Adipose tissue (tissue), 3 donors: ENCODE data around the gene DDX20. TPM values are rescaled to one million over a fixed set of nuclear protein-coding genes. Genes with fewer than 3 reads are reported as not detected.
"Not testable (repeated sequence)": the region's sequence is repeated elsewhere in the genome, so short reads cannot be mapped to it uniquely, and the experiment has no call there.

Experiments used
- H3K27ac ChIP-seq: one replicate; pipeline ENCODE4 v1.5.1; 2013; ENCODE audit warnings: low read depth, low read length
- WGBS, 3 donors: extraction: QIAGEN DNeasy Blood & Tissue Kit; methylation state at CpG; one replicate each; pipeline ENCODE4 v1.1.7; 2013; 5-methylcytosine and 5-hydroxymethylcytosine counted together
- polyA plus RNA-seq, 3 donors: library from polyadenylated mRNA; stranded (reverse); fragments of 200-250 nt; gene quantifications; one replicate each; pipeline ENCODE4 v1.2.3, GENCODE V29; 2013
- donor health status: healthy with polysubstance abuse.
- donor health status: Bipolar disorder and iron deficiency.
- donor health status: healthy.

The DDX20 gene
- polyA plus RNA-seq, 3 donors = 2.5 to 5.3 (median 3.6) TPM

DNA sequence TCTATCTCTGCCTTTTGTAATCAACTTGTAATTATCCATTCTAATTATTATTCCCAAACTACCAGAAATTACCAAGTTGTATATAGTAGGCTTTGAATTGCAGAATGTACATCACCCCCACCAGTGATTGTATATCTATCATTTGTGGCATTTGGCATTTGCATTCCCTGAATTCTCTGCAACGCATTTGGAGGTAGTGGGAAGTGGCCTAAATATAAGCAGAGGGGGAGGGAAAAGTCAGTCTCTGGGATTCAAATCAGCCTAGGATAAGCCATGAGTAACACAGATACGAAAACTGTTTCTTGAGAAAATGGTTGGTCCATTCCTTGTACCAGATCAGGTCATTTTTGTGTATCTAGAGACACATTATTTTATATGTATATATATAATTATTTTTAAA is 20.7 kb downstream of the DDX20 start:
- WGBS, 3 donors = 82 to 84% (median 83%) methylated on average over 2 of the region's 2 CpGs
- no peak overlapping the region for H3K27ac ChIP-seq

DNA sequence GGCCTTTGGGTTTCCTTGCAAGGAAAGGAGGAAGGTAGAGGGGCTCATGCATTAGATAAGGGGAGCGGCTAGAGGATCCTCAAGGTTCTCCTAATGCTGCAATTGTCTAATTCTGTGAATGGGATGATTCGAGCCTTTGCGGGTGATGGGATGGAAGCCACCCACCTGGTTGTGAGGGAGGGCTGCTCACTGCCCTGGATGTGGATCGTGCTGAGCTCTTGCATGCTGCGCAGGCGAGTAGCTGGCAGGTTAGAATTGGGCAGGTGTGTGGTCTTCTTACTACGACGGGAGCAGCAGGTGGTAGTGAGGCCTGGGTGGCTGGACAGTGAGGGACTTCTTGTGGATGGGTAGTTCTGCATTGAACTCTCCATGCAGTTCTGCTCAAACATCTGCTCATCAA is 21.2 kb downstream of the DDX20 start:
- 92 to 93% (median 93%) methylated on average over 8 of the region's 8 CpGs for WGBS, 3 donors
- H3K27ac ChIP-seq = no peak overlapping the region

DNA sequence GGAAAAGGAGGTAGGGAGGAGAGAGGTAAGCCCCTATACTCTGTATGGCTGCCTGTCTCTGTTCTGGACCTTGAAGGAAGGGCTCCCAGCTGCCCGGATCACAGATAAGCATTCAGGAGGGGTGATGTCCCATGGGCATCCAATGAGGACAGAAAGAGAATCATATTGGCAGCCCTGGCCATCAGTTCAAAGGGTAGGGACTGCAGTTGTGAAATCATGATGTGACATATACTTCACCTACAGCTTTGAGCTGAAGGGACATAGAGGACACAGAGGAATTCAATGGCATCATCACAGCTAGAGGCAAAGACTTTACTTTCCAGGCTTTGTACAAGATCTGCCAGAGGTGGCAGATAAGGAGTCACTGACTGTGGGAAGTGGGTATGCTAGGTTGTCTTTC is 21.6 kb downstream of the DDX20 start:
- 67 to 92% (median 73%) methylated on average over 1 of the region's 1 CpG for WGBS, 3 donors
- no peak overlapping the region for H3K27ac ChIP-seq

DNA sequence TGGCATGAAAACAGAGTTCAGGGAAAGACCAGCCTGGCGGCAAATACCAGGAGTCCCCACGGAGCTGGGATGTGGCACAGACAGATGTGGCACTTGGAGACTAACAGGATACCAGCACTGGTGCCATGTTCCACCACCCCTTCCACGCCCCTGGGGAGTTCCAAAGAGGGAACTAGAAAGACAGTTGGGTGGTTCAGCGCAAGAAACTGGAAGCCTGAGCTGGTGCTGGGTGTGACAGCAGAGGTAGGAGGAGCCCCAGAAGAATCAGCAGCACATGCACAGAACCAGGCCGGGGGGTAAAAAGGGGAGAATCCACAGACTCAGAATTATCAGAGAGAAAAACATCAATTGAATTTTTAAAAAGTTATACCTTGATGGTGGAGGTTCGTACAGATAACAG is 22.4 kb downstream of the DDX20 start:
- WGBS, 3 donors = 88 to 92% (median 91%) methylated on average over 6 of the region's 6 CpGs
- H3K27ac ChIP-seq = no peak overlapping the region

DNA sequence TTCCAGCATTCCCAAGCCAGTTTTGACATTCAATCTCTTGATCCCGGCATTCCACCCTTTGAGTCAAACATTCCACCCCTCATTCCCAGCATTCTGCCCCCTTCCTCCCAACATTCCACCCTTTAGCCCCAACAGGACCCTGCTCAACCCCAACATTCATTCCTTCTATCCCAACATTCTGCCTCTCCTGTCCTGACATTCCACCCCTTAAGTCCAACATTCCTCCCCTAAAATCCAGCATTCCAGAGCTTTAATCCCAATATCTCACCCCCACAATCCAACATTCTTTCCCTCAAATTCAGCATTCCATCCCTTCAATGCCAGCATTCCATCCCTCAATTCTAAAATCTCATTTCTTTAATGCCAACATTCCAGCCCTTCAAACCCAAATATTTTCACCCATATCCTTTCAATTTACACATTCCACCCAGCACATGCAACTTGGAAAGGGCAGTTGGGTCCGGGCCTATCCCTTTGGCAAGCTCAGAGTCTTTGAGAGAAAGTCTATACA is 22.9 kb downstream of the DDX20 start:
- WGBS, 3 donors = 68 to 84% (median 73%) methylated on average over 2 of the region's 2 CpGs
- H3K27ac ChIP-seq = no peak overlapping the region

DNA sequence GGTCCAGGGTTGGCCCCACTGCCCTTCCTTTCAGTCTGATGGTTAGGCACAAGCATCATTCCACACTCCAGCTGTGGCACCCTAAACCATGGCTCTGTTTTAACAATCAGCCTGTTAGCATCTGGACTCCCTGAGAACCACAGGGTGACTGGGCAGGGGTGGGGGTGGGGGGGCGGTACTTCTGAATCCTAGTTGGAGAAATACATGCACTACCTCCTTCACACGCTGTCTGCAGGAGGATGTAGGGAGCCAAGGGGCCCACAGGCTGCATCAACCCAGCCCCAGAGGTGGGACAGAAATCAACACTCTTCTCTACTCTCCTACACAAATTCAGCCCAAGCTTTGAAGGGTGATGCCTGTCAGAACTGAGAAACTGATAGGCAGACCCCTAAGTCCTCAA is 23.8 kb downstream of the DDX20 start:
- WGBS, 3 donors = 89 to 94% (median 92%) methylated on average over 2 of the region's 2 CpGs

DNA sequence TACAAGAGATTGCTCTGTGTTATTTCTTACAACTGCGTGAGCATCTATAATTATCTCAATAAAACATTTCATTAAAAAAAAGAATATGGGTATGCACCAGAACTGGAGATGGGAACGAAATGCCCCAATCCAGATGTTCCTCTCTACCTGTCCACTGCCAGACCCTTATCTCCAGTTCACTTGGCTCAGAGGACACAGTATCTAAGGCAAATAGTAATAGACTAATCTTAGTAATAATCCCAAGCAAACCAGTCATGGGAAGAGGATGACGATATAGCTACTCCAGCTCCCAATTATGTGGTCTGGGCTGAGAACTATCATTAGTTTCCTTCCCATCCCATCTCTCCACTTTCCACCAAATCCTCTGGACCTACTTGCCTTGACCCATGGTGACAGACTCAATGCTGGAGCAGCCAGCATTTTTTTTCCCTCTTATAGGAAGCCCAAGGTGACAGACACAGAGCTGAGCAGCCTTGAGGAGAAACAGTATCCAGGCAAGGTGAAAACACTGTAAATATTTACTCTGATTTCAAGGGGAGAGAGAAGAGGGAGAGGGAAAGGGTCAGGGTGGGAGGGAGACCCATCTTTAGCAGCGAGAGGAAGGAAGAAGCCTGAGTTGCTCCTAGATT is 28.7 kb downstream of the DDX20 start:
- no peak overlapping the region for H3K27ac ChIP-seq
- 38 to 86% (median 84%) methylated on average over 4 of the region's 4 CpGs for WGBS, 3 donors

More for the DNA sequence above, 23.8 kb downstream of the DDX20 start:
- no peak overlapping the region for H3K27ac ChIP-seq

DNA sequence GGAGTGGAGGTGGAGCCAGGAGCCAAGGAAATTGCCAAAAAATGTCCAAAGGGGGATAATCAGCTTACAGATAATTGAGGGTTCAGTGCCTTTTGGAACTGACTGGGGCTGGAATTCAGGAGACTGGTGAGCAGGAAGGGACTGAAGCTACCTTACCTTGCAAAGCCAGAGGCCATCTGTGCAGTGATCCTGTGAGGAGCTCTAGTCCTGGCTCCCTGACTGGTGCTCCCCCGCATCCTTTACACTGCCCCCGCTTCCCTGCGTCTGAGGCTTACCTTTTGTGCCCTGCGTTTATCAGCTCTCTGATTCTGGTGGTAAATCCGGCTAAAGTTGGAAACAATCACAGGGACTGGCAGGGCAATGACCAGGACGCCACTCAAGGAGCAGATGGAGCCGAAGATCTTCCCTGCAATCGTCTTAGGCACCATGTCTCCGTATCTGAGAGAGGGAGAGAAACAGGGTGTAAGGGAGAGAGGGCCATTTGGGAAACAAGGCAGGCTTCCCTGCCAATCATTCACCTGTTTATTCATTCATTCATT is 31.0 kb downstream of the DDX20 start:
- 88 to 94% (median 90%) methylated on average over 9 of the region's 9 CpGs for WGBS, 3 donors

DNA sequence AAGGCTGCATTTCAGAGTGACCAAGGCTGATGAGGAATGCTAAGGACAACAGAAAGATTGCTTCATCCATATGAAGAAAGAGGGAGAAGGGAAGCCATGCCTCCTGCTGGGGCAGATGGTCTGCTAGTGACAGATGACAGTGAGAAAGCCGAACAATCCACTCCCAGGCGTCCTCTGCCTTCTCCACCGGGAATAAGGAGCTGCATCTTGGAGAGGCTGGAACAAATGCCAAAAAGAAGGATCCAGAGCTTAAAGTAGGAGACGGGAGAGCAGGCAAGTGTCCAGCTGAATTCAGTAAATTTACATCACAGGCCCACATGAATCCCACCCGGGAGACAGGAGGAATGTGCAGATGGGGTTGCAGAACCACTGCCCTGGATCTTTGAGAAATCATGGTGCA is 33.4 kb downstream of the DDX20 start:
- no peak overlapping the region for H3K27ac ChIP-seq
- 50 to 76% (median 51%) methylated on average over 5 of the region's 5 CpGs for WGBS, 3 donors

More for the DNA sequence above, 31.0 kb downstream of the DDX20 start:
- no peak overlapping the region for H3K27ac ChIP-seq

DNA sequence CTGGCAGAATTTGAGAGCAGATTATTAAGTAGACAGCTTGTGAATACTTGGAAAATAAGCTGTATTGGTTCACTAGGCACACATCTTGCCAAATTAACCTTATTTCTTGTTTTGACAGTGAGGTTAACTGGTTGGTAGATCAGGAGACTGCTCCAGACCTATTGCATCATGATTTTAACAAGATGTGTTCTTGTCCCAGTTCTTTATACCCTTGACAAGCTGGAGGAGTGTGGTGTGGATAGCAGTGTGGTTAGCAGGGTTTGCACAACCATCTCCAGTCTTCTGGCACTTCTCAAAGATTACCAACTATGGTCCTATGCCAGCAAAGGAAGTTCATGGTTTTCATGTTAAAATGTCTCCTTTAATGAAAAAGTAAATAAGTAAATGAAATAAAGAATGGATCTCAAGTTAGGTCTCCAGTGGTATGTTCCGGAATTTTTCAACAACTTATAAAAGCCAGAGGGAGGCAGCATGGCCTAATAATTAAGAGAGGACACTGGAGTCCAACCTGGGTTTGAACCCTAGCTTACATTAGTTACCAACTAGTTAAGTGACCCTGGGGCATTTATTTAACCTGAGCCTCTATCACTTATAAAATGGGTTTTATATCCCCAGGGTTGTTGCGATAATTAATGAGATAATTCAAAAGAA is 34.1 kb downstream of the DDX20 start:
- no peak overlapping the region for H3K27ac ChIP-seq
- 77 to 84% (median 78%) methylated on average over 2 of the region's 2 CpGs for WGBS, 3 donors

DNA sequence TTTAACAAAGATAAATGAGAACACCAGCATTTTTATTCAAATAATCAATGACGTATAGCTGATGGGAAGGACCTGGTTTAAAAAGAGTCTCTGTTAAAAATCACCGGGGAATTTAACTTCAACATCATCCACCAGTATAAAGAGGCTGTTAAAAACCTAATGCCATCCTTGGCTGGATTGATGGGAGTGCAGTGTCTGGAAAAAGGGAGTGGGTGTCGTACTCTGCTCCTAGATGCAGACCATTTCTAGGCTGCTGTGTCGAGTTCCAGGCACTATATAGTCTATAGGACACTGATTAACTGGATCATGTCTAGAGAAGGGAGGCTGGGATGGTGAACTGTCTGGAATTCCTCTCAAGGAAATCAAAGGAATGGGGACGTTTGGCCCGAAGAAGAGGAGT is 36.1 kb downstream of the DDX20 start:
- H3K27ac ChIP-seq = no peak overlapping the region
- WGBS, 3 donors = 79 to 83% (median 83%) methylated on average over 6 of the region's 6 CpGs

DNA sequence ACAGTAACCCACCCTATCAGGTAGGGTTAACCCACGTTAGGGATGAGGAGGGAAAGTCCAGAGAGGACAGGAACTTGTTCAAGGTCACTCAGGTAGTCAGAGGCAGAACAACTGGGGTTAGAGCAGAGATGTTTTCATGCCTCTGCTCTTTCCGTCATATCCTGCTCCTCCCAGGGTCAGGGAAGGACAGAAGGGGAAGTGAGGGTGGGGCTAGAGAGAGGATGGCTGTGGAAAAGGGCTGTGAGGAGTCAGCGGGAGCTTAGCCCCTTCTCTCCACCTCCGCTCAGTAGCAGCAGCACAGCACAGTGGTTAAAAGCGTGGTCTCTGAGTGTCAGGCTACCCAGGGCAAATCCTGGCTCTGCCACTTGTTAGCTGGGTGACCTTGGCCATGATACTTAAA is 36.5 kb downstream of the DDX20 start:
- WGBS, 3 donors = 46 to 51% (median 51%) methylated on average over 5 of the region's 5 CpGs
- no peak overlapping the region for H3K27ac ChIP-seq

DNA sequence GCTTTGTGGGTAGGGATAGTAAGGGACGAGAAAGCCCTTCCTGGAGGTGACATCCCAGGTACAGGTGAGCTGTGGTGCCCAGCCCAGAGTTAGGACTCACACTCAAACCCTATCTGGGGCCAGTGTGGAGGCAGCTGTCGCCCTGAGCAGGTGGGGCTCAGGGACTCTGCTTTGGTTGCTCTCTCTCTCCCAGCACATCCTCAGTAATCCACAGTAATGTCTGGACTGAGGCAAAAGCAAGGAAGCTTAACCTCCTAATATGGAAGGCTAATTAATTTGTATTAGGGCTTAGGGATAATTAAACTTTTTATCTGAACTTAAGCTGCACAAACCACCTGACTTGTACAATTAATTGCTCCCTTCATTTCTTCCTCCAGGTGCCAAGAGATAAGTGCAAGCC is 38.2 kb downstream of the DDX20 start:
- H3K27ac ChIP-seq = no peak overlapping the region
- 43 to 62% (median 61%) methylated on average over 2 of the region's 2 CpGs for WGBS, 3 donors

DNA sequence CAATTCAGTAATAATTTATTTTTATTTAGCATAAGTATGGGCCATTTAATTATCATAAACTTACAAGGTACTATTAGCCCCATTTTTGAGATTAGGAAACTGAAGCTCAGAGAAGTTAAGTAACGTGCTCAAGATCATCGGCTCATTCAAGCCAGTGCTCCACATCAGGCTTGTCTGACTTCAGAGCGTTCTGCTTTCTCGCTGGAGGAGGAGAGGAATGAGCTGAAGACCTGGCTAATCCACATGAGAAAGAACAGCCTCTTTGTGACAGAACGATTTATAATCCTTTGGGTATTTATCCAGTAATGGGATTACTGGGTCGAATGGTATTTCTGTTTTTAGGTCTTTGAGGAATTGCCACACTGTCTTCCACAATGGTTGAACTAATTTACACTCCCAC is 39.7 kb downstream of the DDX20 start:
- WGBS, 3 donors = 76 to 84% (median 81%) methylated on average over 6 of the region's 6 CpGs
- no peak overlapping the region for H3K27ac ChIP-seq

DNA sequence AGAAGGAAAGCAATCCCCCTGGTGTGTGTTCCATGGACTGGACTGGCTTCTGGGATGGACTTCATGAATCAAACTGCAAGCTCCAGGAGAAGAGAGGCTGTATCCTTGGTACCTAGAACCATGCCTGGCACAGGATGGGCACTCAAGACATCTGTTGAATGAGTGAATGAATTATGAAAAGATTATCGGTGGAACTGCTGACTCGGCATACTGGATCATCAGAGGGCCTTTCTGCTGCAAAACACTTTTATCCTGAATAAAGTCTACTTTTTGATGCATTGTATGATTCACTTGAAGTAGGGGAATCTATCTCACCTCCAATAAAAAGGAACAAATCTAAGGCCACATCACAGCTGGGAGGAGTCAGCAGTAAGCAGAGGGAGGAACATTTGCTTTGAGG is 42.9 kb downstream of the DDX20 start:
- WGBS, 3 donors = 90 to 98% (median 93%) methylated on average over 2 of the region's 2 CpGs
- no peak overlapping the region for H3K27ac ChIP-seq

DNA sequence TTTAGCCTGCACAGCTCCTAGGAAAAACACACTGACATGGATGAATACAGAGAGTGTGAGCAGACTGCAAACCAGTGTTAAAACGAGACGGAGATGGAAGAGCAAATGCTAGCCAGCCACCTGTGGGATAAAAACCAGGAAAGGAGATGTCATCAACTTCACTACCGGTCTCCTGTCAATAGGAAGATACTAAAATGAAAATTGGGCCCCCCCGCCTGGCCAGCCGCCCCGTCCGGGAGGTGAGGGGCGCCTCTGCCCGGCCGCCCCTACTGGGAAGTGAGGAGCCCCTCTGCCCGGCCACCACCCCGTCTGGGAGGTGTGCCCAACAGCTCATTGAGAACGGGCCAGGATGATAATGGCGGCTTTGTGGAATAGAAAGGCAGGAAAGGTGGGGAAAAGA is 44.0 kb downstream of the DDX20 start:
- 92 to 94% (median 92%) methylated on average over 10 to 12 of the region's 14 CpGs for WGBS, 3 donors
- H3K27ac ChIP-seq = not testable (repeated sequence)

DNA sequence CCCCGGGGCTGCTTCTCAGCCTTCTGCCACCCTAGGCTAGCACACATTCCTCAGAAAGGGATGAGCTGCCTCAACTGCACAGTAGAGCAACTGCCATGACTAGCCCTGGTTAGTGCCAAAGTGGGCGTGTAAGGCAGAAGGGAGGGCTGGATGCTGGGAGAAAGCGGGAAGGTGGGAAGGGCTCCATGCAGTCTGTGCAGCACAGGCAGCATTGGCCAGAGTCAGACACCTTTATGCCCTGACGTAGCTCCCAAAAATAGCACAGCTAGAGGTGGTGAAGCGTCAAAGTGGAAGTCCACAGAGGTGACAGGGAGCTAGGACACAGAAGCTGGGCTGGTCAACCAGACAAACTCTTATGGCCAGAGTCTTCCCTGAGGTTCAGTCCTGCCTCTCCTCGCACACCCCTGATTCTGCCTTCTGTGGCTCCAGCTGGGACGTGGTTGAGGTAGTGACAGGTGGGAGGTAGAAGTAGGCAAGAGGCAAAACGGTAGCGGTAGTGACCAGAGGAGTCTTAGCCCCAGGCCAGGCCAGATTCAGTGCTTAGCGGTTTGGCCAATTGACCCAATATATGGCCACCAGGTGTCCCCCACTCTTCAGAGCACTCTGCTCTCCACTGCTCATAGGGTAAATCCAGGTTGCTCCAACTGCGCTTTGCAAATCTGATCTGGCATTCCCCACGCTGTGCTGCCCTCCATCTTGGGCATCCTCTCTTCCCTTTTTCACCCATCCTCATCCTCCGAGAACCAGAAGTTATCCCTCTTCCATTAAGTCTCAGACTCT is 45.6 kb downstream of the DDX20 start:
- WGBS, 3 donors = 80 to 87% (median 87%) methylated on average over 13 of the region's 13 CpGs
- no peak overlapping the region for H3K27ac ChIP-seq

DNA sequence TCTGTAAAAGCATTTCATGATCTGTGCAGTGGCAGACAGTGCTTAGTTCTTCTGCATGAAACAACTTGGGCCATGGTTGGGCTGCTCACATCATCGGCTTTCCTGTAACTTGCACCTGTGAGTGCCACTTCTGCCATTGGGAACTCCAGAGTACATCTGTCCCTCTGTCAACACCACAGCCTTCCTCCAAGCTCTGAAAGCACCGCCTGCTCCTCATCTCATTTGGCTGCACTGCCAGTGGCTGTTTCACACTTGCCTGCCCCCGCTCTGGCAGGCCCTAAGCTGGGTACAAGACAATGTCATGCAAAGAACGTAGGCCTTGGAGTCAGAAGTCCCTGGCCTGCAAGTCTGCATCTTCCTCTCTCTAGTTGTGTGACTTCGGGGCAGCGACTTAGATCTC is 46.4 kb downstream of the DDX20 start:
- no peak overlapping the region for H3K27ac ChIP-seq
- WGBS, 3 donors = 90 to 93% (median 91%) methylated on average over 6 of the region's 6 CpGs

DNA sequence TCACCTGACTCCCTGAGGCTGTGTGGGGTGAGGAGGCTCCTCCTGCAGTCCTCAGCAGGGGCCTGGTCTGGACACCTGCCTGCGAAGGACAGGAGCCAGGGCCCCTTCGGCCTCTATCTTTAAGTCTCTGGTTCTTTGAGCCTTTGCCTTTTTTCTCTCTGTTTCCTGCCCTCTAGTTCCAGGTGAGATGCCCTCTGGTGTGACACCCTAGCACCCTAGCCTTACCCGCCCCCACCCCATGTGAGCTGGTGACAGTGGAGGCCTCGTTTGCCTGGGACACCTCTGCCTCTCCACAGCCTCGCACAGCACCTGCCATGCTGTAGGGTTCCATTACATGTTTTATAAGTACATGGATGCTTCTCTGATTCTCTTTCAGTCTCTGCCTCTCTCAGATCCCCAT is 47.3 kb downstream of the DDX20 start:
- H3K27ac ChIP-seq = no peak overlapping the region
- WGBS, 3 donors = 88 to 93% (median 90%) methylated on average over 5 of the region's 5 CpGs
